Tibial nerve (tissue), 4 donors: Measurements from ENCODE around the gene SERF1B.
"Not testable (repeated sequence)": the region's sequence is repeated elsewhere in the genome, so short reads cannot be mapped to it uniquely, and the experiment has no call there.

Source experiments
- EP300 ChIP-seq, 2 donors: sonication (generic); formaldehyde crosslinking; IDR thresholded peaks; one replicate each; pipeline ENCODE4 v1.6.1; 2017; ENCODE audit warnings: antibody characterized with exemption in 2 of 2, mild to moderate bottlenecking in 1 of 2
- TF ChIP-seq, protein P1 (sequence below), 5 experiments: fragments of 200-600 bp in 3 of 5; fragments of 450-650 bp in 2 of 5; sonication (generic) in 3 of 5; IDR thresholded peaks; one replicate each; pipeline ENCODE4 v1.5.1; 2016 to 2019; ENCODE audit warnings: antibody characterized with exemption in 5 of 5, mild to moderate bottlenecking in 3 of 5, moderate library complexity in 2 of 5

DNA sequence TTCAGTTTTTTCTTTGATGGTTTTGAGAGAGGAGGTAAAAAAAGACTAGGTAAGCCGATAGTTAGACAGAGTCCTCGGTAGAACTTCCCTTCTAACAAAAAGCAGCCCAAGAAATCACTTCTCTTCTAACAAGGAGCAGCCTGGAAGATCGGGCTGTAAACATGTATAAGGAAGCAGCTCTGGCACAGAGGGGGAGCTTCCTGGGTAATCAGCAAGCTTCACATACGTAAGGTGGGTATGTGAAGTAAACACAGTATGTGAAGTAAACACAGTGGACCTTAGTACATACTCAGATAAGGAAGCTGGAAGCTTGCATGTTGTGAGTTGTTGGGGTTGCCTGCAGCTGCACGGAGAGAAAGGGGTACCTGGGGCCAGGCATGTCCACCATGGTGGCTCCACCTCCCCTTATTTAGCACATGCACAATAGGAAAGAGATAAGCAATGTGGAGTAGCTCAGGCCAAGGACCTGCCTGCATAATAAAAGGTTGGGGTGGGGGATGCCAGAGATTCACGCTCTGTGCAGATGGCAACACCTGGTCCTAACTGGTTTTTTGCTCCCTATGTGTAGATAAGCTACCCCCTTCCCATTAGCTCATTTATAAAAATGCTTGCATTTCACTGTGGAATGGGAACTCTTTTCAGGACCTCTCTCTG lies 31.4 kb downstream of the SERF1B start:
- TF ChIP-seq, protein P1, sequence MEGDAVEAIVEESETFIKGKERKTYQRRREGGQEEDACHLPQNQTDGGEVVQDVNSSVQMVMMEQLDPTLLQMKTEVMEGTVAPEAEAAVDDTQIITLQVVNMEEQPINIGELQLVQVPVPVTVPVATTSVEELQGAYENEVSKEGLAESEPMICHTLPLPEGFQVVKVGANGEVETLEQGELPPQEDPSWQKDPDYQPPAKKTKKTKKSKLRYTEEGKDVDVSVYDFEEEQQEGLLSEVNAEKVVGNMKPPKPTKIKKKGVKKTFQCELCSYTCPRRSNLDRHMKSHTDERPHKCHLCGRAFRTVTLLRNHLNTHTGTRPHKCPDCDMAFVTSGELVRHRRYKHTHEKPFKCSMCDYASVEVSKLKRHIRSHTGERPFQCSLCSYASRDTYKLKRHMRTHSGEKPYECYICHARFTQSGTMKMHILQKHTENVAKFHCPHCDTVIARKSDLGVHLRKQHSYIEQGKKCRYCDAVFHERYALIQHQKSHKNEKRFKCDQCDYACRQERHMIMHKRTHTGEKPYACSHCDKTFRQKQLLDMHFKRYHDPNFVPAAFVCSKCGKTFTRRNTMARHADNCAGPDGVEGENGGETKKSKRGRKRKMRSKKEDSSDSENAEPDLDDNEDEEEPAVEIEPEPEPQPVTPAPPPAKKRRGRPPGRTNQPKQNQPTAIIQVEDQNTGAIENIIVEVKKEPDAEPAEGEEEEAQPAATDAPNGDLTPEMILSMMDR (IDR thresholded peaks at IDR 0.05) = not testable (repeated sequence)
- TF ChIP-seq EP300 (IDR thresholded peaks at IDR 0.05) = not testable (repeated sequence)
